Brain pericyte (primary cell): Measurements from ENCODE around the gene LARP4B.

Source experiments
- DNase-seq: peaks from one replicate; pipeline ENCODE4 v3.0.0-alpha.2; 2012; ENCODE audit warnings: low read depth, low spot score

LARP4B gene

GRCh38 chr10:787933-788651 lies 143.4 kb downstream of the LARP4B start:
- peak; percentile 48 for DNase-seq

DNA sequence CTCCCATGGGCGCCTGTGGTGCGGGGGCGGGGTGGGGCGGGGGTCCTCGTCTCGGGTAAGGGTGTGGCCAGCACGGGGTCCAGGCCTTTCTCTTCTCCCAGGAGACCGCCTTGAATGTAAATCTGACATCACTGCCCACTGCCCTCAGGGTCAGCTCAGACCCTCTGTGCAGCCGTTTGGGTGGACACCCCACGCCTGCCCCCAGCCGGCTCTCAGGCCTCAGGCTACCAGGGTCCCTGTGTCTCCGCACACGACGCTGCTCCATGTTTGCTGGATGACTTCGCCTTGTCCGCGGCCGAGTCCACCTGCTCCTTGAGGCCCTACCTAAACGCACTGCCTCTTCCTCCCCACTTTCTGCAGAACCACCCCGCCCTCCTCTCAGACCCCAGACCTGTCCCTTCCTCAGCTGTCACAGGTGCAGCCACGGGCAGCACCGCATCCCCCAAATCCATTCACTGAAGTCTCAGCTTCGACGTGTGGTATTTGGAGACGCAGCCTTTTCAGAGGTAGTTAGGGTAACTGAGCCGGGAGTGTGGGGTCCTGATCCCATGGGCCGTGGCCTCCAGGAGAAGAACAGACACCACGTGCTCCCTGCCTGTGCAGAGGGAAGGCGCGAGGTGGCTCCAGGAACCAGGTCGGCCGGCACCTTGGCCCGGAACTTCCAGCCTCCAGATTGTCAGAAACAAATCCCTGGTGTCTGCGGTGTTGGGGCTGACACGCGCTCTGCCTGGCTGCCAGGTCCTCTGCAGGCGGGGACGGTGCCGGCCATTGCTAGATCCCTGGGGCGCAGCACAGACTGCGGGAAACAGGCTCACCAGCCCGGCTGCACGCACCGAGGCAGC lies 144.7 kb downstream of the LARP4B start:
- no peak for DNase-seq

DNA sequence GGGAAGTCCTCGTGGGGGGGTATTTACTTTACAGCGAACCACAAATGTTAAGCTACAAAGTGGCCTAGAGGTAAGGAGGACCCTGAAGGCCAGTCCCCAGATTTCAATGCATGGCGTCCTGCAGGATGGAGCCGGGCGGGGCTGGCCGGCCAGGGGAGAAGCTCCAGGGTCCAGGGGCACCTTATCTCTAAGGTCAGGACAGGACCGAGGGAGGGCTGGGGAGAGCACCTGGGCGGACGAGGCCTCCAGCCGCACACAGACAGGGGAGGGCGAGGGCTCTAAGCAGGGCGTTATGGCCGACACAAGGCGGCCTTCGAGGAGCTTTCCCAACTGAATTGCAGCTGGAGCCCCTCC lies 145.7 kb downstream of the LARP4B start:
- no peak for DNase-seq

DNA sequence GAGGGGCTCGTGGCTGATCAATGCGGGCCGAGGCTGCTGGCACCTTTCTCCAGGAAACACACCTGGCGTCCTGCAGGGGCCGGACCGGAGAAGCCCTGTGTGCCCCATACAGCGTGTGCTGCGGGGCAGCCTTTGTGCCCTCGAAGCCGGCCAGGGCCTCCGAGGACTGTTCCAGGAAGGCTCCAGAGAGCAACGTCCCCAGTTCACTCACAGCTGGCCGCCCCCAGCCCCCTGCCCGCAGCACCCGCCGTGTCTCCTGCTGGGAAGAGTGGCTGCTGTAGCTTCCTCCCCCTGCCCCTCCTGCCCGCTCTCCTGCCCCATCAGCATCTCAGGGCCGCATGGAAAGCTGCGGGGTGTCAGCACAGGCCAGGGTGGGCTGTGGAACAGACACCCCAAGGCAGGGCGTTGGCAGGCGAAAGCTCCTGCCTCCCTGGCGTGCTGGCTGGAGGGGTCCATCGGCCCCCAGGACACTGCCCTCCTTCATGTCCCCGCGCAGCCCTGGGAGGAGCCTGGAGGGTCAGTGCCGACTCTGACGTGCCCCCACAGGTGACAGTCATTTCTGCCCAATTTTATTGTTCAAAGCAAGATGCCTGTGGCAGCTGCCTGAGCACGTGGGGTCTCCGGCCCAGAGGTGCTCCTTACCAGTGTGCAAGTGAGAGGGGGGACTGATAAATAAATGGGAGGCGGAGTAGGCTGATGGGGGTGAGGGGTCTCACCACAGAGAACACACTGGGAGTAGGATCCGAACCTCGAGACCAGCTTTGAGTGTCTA lies 146.2 kb downstream of the LARP4B start:
- DNase-seq: no peak

- DNase-seq: peak; percentile 30
These were observed 147.0 kb downstream of the LARP4B start for GRCh38 chr10:784403-785088.

DNA sequence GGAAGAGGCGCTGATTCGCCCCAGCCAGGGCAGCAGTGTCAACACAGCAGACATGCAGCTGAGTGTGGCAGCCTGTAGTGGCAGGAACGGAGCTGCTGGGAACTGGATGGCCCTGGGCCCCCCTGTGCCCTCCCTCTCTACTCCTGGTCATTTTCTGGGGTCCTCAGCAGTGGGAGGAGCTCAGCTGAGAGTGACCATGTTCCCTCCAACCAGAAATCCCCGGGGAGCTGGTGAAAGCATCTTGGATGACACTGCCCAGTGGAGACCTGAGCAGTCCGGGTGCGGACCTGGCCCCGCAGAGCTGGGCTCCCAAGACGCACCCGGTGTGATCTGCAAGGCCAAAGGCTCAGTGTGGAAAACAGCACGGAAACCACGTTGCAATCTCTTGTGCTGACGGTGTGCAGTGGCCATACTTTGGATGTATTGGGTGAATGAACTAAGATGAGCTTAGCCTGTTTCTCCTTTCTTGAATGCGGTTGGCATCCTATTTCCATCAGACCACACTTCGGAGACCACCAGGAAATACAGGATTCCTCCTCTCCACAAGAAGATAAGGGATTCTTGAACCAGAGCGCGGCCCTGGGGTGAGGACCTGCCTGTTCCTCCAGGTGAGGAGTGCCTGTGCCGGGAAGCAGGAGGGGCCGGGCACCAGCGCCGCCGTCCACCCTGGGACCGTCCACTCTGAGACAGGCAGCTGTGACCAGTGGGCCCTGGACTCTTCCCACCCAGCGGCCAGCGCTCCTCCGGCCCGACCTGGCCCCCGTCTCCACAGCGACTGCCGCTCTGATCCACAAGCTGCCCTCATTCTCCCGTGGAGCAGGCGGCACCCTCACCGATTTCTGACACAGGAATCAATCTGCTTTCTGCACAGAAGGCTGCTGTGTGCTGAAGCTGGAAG lies 148.5 kb downstream of the LARP4B start:
- DNase-seq: no peak

DNA sequence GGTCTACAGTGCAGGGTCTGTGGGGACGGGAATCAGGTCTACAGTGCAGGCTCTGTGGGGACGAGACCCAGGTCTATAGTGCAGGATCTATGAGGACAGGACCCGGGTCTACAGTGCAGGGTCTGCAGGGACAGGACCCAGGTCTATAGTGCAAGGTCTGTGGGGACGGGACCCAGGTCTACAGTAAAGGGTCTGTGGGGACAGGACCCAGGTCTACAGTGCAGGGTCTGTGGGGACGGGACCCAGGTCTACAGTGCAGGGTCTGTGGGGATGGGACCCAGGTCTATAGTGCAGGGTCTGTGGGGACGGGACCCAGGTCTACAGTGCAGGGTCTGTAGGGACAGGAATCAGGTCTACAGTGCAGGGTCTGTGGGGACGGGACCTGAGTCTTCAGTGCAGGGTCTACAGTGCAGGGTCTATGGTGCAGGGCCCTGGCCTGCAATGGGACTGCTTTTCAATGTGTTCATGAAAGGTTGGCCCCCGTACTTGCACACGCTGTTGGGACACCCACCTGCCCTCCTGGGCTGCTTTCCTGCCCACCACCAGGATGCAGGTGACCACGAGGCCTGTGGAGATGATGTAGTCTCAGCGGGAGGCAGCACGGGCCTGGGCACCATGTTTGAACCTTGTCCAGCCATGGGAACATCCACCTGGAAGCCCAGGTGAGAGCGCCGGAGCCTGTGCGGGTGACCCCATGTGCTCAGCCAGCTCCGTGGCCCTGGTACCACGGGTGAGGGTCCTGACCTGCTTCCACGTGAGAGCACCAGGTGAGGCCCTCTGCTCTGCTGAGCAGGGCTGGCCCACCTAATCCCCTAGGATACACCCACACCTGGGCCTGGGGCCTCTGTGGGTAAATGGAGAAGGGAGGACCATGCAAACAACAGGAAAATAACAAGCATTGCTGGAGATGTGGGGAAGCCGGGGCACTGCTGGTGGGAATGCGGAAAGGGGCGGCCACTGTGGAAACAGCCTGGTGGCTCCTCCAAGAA lies 150.7 kb downstream of the LARP4B start:
- DNase-seq: no peak

DNA sequence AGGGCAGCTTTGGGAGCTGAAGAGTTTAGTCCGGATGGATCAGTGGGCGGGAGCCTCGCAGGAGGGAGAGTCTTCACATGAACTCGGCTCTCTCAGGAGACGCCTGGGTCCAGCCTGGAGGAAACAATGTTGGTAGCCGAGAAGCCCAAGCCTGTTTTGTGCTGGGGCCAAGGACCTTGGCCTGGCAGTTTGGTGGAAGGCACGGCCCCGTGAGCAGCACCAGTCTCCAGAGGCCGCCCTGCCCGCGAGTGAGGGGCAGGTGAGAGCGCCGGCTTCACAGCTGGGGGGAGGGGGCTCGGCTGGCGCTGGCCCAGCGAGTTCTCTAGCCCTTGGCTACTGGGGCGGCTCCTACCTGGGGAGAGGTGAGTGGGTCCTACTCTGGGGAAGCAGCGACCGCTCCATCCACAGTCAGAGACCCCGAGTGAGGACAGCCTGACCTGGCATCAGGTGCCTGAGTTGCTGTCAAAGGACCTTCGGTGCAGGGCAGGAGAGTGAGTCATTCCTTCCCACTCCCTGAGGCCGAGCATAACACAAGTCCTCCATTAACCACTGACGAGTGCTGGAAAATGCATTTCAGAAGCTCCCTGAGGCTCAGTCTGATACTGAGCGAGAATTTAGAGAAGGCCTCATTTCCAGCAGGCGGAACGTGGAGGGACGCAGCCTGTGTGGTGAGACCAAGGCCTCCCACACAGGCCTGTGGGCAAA lies 152.7 kb downstream of the LARP4B start:
- DNase-seq: no peak

DNA sequence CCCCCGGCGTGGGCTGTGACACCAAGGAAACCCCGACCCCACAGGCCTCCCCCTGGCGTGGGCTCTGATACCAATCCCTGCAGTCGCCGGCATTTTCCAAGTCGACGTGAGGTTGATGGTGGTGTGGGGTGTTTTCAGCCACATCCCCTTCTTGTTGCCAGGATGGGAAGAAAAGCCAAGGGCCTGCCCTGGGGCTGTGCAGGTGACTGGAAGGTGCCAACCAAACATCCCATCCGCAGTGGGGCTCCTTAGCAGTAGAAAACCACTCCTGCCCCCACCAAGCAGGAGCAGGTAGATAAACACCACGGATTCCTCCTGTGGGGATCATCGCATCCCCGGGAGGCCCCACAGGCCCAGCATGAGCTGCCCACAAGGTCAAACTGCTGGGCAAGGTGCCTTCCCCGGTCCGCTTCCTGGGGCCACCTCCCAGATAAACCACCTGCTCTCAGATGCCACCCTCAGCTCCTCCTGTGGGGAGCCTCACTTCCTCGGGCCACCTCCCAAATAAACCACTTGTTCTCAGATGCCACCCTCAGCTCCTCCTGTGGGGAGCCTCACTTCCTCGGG lies 153.5 kb downstream of the LARP4B start:
- DNase-seq: no peak

DNA sequence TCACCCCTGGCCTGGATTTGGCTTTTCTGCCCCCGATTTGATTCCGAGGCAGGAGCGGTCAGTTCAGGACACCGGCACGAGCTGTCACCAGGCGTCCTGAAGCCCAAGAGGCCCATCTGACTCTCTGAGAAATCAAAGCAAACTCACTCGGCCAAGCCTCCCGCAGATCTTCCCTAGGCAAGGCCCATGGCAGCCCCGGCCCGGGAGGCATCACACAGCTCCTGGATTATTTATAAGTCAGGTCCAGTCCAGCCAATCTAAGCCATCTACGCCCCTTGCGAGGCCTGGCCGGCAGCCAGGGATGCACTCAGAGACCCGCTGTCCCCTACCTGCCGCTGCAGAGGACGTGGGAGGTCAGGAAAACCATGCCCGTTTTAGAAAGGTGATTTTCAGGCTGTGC lies 154.7 kb downstream of the LARP4B start:
- DNase-seq: no peak

GRCh38 chr10:775245-776075 lies 156.0 kb downstream of the LARP4B start:
- no peak for DNase-seq

- no peak for DNase-seq
These were observed 156.8 kb downstream of the LARP4B start for GRCh38 chr10:774661-775244.

- DNase-seq: no peak
These were observed 157.3 kb downstream of the LARP4B start for GRCh38 chr10:774223-774622.

DNA sequence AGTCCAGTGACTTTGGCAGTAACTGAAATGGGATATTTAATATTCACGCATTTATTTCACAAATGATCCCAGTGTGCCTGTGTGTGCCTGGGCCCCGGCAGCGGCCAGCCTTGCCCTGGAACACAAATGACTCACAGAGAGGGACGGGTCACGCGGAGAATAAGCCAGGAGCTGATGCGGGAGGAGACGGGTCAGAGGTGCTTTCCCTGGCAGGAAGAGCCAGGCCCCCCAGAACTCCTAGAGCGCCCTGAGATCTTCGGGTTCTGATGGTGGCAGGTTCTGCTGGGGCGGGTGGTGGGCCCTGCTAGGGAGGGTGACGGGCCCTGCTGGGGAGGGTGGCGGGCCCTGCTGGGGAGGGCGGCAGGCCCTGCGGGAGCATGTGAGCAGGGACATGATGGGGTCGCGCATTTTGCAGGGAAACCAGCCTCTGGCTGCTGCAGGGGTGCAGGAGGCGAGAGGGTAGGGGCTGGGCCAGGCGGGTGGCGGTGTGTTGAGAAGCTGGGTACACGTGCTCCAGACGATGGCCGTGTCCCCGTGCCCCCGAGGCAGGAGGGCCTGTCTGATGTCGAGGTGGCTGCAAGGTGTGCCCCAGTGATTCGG lies 157.8 kb downstream of the LARP4B start:
- no peak for DNase-seq

GRCh38 chr10:772227-772637 lies 159.3 kb downstream of the LARP4B start:
- DNase-seq: no peak

- no peak for DNase-seq
These were observed 159.9 kb downstream of the LARP4B start for GRCh38 chr10:771647-772046.

- no peak for DNase-seq
These were observed 160.5 kb downstream of the LARP4B start for GRCh38 chr10:770975-771374.
